ENCODE measurements around the gene WTAP.
"Not testable (repeated sequence)": the region's sequence is repeated elsewhere in the genome, so short reads cannot be mapped to it uniquely, and the experiment has no call there.

The WTAP gene

GRCh38 chr6:159693894-159694545 is 33.3 kb upstream of the WTAP start:
- DNase-seq, result no peak

- no peak for DNase-seq
Measured at GRCh38 chr6:159695984-159696383, 31.3 kb upstream of the WTAP start.

GRCh38 chr6:159700970-159701369 is 26.3 kb upstream of the WTAP start:
- DNase-seq, result no peak

GRCh38 chr6:159701413-159701999 is 25.8 kb upstream of the WTAP start:
- DNase-seq, result no peak

GRCh38 chr6:159710603-159711002 is 16.7 kb upstream of the WTAP start:
- DNase-seq, result not testable (repeated sequence)

- DNase-seq, result not testable (repeated sequence)
Measured at GRCh38 chr6:159712389-159712788, 14.9 kb upstream of the WTAP start.

- no peak for DNase-seq
Measured at GRCh38 chr6:159713984-159714383, 13.3 kb upstream of the WTAP start.

- DNase-seq, result no peak
Measured at GRCh38 chr6:159714404-159714803, 12.9 kb upstream of the WTAP start.

- DNase-seq, result no peak
Measured at GRCh38 chr6:159715166-159715565, 12.1 kb upstream of the WTAP start.

- DNase-seq, result no peak
Measured at GRCh38 chr6:159715605-159716004, 11.7 kb upstream of the WTAP start.

GRCh38 chr6:159716247-159717096 is 10.8 kb upstream of the WTAP start:
- DNase-seq, result no peak

- no peak for DNase-seq
Measured at GRCh38 chr6:159718634-159719033, 8.7 kb upstream of the WTAP start.

- no peak for DNase-seq
Measured at GRCh38 chr6:159719287-159719686, 8.0 kb upstream of the WTAP start.

- no peak for DNase-seq
Measured at GRCh38 chr6:159720708-159721107, 6.6 kb upstream of the WTAP start.

GRCh38 chr6:159721981-159722380 is 5.3 kb upstream of the WTAP start:
- DNase-seq, result not testable (repeated sequence)

GRCh38 chr6:159722655-159723054 is 4.7 kb upstream of the WTAP start:
- no peak for DNase-seq

- DNase-seq, result no peak
Measured at GRCh38 chr6:159723259-159723658, 4.0 kb upstream of the WTAP start.

GRCh38 chr6:159724778-159725177 is 2.5 kb upstream of the WTAP start:
- DNase-seq, result no peak

GRCh38 chr6:159725208-159725607 is 2.1 kb upstream of the WTAP start:
- not testable (repeated sequence) for DNase-seq

GRCh38 chr6:159726255-159726917 is 920 bp upstream of the WTAP start:
- no peak for DNase-seq

- no peak for DNase-seq
Measured at GRCh38 chr6:159727717-159728445, 575 bp downstream of the WTAP start.

GRCh38 chr6:159728531-159728964 is 1.2 kb downstream of the WTAP start:
- no peak for DNase-seq

Measured in activated T-cell treated with anti-CD3 and anti-CD28 coated beads, Interleukin-2, amount 50 U/mL, for 48 hours (primary cell).